ENCODE results near the gene SPOPL.
"Not testable (repeated sequence)": the region's sequence is repeated elsewhere in the genome, so short reads cannot be mapped to it uniquely, and the experiment has no call there.

GRCh38 chr2:138524353-138524752 lies 22.8 kb downstream of the SPOPL start:
- TF ChIP-seq CEBPB (IDR thresholded peaks at IDR 0.05; ENCODE audit: low read depth, low read length); POLR2A (IDR thresholded peaks at IDR 0.05; ENCODE audit: low read depth, low read length); CTCF (conservative IDR thresholded peaks at IDR 0.05; ENCODE audit: low read depth, low read length); ELK1 (IDR thresholded peaks at IDR 0.05; ENCODE audit: borderline replicate concordance, low read depth, low read length); RAD21 (IDR thresholded peaks at IDR 0.05; ENCODE audit: low read length); FOS (IDR thresholded peaks at IDR 0.05; ENCODE audit: low read depth, low read length): not testable (repeated sequence)
